Ovary (tissue), 3 donors: ENCODE measurements around the gene KIF9.

Experiments
- EP300 ChIP-seq: sonication (generic); formaldehyde crosslinking; IDR thresholded peaks from one replicate; pipeline ENCODE4 v1.6.1; 2017; ENCODE audit warnings: antibody characterized with exemption
- POLR2A ChIP-seq: fragments of 450-650 bp; IDR thresholded peaks from one replicate; pipeline ENCODE4 v1.6.1; 2017; ENCODE audit warnings: antibody characterized with exemption, mild to moderate bottlenecking, moderate library complexity
- TF ChIP-seq, protein P1 (sequence below), 3 donors: fragments of 450-650 bp in 2 of 3; fragments of 200-600 bp in 1 of 3; IDR thresholded peaks; one replicate each; pipeline versions ENCODE4 v1.5.1 to v1.8.0; 2016 to 2022; ENCODE audit warnings: antibody characterized with exemption in 3 of 3, mild to moderate bottlenecking in 1 of 3
- donor health status: DM: no; HTN: no; CAD: no.

DNA sequence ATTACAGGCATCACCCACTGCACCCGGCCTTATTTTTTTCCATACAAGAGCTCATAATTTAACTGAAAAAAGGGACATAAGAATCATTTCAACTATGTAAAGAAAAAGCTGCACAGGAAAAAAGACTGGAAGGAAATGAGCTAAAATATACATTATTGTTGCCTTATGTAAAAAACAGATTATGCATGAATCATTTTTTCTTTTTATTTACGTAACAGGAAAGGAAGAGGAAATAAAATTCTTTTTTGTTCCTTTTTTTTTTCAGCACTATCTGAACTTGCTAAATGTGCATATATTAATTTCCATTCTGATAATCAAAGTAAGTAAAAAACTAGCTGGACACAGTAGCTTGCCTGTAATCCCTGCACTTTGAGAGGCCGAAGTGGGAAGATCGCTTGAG lies 12.1 kb downstream of the KIF9 start:
- TF ChIP-seq, protein P1, sequence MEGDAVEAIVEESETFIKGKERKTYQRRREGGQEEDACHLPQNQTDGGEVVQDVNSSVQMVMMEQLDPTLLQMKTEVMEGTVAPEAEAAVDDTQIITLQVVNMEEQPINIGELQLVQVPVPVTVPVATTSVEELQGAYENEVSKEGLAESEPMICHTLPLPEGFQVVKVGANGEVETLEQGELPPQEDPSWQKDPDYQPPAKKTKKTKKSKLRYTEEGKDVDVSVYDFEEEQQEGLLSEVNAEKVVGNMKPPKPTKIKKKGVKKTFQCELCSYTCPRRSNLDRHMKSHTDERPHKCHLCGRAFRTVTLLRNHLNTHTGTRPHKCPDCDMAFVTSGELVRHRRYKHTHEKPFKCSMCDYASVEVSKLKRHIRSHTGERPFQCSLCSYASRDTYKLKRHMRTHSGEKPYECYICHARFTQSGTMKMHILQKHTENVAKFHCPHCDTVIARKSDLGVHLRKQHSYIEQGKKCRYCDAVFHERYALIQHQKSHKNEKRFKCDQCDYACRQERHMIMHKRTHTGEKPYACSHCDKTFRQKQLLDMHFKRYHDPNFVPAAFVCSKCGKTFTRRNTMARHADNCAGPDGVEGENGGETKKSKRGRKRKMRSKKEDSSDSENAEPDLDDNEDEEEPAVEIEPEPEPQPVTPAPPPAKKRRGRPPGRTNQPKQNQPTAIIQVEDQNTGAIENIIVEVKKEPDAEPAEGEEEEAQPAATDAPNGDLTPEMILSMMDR (IDR thresholded peaks at IDR 0.05): no peak
- TF ChIP-seq POLR2A (no peak), EP300 (no peak)
